Stimulated activated CD8-positive, alpha-beta memory T cell treated with anti-CD3 and anti-CD28 coated beads, Interleukin-15, amount 100 ng/mL, for 1 hour (primary cell): ENCODE measurements around the gene PLXNB2.

Experiments
- DNase-seq: peaks from one replicate; pipeline ENCODE4 v3.0.0-alpha.2; 2020; ENCODE audit warnings: low read depth

Gene PLXNB2

DNA sequence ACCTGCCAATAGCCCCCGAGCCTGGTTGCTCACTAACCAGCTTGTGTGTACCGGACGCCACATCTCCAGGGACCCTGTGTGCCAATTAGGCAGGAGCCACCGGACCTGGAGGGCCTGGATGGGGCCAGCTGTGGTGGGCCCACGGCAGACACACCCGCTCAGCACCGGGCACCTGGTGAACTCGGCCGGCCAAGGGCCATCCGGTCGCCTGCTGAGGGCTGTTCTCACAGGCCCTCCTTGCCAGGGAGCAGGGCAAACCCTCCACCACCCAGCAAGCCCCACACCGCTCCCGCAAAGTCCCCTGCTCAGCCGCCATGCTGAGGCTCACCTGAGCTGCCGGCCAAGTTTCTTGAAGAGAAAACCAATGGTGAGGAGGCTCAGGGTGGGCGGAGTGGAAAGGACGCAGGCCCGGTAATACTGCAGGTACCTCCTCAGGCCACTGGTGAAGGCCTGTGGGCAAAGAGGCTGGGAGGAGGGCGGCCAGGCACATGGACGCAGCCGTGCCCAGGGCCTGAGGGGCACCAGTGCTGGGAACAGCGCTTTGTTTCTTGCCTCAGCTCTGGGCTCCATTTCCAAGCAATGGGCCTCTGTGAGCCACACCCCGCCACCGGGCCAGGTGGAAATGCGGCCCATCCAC, 79.7 kb downstream of the PLXNB2 start:
- DNase-seq = no peak

DNA sequence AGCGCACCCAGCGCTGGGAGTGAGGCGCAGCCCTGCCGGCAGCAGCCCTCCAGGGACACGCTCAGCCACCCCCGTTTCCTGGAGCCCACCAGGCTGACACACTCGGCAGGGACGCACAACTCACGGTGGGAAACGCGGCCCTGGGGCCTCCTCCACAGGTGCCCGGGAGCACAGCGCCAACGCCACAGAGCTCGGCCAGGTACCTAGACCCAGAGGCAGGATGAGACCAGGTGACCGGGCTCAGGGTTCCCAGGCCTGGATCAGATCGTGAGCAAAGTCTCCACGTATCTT, 80.6 kb downstream of the PLXNB2 start:
- DNase-seq = no peak

DNA sequence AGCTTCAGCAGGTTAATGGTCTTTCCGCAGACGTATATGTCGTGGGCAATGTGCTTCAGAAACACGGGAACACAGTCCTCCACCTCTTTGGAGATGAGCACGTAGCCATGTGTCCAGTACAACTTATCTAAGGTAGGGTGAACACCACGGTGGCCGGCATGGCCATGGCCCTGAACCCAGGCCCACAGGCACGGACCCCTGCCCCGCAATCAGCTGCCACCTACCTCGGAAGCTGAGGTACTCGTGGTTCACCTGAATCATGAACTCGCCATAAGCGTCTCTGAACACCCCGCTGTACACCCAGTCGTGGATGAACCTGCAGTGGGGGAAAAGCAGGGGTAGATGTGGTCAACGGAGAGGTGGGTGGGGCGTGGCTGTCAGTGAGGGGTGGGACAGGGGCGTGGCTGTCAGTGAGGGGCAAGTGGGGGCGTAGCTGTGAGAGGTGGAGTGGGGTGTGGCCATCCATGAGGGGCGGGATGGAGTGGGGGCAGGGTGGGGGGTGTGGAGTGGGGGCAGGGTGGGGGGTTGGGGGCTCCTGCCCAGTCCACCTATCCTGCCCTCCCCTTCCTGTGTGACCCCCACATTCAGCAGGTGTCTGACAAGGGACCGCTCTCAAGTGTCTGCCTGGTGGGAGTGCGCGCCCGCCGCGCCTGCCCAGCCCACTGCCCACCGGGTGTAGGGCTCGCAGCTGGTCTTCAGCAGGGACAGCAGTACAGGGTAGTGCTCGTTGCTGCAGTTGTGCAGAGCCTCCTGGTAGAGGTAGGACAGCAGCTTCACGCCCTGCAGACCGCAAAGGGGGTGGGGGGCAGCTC, 81.2 kb downstream of the PLXNB2 start:
- DNase-seq = no peak

DNA sequence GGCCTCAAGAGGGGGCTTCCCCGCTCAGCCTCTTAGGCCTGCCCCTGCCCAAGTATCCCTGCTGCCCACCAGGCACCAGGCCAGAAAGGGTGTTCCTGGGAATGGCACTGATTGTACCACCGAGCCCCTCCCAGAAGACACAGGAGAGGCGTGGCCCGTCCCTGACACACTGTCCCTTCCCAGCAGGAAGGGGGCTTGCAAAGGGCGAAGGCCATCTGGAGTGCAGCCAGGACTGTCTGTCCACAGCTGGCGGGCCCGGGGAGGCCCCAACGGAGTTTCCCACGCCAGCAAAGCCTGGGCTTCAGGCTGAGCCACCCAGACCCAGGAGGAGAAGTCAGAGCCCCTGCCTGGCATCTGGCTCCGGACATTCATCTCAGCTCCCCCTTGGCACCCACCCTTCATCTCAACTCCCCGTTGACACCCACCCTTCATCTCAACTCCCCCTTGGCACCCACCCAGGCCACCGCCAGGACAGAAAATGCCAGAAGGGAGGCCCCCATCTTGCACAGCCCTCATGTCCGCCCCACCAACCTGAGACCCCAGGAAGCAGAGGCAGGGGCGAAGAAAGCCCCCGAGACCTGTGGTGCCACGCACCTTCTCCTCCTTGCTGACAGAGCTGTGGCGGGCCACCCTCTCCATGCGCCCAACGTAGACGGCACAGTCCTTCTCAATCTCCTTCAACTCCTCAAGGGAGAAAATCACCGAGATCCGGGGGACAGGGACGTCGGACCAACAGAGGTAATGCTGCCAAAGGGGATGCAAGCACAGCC, 82.1 kb downstream of the PLXNB2 start:
- DNase-seq = no peak
